DMS79 (cell line): Measurements from ENCODE around the gene CD300LD.
"Not testable (repeated sequence)": the region's sequence is repeated elsewhere in the genome, so short reads cannot be mapped to it uniquely, and the experiment has no call there.

Experiments
- DNase-seq: peaks from one replicate; lab custom pipeline; 2025; lab: John Stamatoyannopoulos, UW

The CD300LD gene

DNA sequence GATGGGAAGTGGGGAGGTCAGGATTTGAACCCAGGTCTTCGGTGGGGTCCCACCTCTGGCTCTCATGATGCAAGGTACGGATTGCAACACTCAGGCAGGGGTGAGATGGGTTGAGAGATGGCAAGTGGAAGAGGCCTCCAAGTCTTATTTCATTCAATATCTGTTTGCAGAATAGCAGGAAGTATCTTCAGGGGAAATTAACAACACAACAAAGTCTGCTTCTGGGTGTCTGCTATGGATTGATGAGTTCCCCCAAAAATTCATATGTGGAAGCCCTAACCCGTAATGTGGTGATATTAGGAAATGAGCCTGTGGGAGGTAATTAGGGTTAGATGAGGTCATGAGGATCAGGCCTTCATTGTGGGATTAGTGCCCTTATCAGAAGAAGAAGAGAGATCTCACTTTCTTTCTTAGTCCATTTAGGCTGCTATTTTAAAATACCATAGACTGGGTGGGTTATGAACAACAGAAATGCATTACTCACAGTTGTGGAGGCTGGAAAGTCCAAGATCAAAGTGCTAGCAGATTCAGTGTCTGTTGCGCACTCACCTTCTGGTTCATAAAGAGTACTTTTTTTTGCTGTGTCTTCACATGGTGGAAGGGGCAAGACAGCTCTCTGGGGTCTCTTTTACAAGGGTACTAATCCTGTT lies 20.3 kb downstream of the CD300LD start:
- no peak for DNase-seq

DNA sequence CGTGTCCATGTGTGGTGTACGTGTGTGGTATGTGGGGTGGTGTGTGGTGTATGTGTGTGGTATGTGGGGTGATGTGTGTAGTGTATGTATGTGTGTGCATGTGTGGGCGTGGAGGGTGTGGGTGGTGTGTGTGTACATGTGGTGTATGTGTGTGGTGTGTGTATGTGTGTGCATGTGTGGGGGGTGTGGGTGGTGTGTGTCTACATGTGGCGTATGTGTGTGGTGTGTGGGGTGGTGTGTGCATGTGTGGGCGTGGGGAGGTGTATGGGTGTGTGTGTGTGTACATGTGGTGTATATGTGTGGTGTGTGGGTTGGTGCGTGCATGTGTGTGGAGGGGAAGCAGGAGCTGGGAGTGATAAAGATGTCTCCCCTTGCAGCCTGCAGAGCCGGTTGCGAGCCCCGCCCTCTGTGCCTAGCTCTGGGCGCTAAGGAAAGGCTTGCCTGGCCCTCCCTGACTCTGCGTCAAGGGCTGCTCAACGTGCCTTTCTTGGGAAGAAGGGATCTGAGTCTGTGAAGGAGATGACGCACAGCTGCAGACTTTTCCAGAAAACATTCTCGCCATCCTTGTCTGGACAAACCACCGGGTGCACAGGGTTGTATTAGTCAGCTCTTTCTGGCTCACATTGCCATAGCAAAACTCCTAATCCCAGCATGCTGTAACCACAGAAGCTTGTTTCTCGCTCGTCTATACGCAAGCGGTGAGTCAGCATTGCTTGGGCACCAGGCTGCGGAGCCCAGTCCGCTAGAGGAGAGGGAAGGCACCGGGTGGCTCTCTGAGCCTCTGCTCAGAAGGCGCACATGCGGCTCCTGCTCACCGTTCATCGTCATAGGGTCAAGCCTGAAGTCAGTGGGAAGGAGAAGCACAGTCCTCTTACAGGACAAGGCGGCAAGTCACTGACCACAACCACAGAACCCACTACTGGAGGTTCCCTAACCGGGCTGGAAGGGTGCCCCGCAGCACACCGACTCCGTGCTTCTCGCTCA lies 22.8 kb downstream of the CD300LD start:
- DNase-seq, result no peak

DNA sequence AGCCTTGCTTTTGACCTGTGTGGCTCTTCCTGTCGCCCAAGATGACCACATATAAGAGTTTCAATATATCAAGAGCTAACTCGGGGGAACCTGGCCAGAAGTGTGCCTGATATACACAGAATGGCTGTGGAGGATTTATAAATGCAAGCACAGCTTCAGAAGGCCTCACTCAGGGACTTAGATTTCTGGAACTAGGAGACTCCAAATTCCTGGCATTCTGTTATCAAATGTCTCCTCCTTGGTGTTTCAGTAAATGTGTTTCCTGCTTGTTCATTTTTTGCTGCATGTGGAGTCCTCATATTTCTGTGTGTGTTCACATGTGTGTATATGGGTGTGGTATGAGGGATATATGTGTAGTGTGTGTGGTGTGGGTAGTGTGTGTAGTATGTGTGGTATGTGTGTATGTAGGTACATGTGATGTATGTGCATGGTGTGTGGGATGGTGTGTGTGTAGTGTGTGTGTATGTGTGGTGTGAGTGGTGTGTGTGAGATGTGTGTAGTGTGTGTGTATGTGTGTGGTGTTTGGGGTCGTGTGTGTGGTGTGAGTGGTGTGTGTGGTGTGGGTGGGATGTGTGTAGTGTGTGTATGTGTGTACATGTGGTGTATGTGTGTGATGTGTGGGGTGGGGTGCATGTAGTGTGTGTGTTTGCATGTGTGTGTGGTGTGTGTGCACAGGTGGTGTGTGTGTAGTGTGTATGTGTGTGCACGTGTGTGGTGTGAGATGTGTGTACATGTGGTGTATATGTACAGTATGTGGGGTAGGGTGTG lies 23.8 kb downstream of the CD300LD start:
- no peak for DNase-seq

DNA sequence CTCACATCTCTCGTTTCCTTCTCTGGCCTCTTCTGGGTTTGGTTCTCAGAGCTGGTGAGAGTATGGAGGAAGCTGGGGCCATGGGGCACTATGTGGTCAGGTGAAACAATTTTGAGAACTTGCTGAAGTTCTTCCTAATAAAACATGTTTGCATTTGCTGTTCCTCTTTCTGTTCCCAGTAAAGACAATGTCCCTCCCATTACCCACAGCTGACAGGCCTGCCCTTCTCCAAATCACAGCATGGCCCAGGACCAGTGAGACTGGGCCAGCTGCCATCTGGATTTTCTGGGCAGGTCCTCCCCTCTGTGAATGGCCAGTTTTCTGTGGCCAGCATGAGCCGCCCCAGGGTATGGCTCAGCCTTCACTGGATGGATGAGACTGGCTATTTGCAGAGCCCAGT lies 24.7 kb downstream of the CD300LD start, which contains the start of gene CD300H:
Gene CD300H (minus strand): TSS at position 113 of the 400 bp plus-strand sequence.
- no peak for DNase-seq

DNA sequence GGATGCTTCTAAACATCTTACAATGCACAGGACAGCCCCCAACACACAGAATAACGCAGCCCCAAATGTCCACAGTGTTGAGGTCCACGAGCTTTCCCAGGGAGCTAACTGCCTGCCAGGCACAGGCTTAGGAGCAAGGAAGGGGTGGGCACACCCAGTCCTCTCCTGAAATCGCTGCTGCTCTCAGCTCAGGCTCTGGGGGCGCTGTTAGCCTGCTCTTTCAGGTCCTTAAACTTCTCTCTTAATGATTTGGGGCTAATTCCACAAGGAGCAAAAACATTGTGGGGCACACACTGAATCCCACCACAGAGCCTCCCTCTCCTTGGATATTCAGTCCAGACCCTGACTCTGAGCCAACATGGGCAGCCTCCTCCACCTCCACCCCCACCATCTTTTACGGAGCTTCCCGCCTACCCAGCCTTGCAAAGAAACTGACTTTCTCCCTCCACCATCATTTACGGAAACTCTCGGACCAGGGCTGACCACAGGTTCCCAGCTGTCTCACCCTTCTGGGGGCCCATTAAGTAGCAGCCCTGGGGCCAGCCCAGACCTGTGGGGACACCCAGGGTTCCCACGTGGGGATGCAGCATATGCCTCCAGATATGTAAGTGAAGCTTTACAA lies 25.8 kb downstream of the CD300LD start:
- DNase-seq, result no peak

DNA sequence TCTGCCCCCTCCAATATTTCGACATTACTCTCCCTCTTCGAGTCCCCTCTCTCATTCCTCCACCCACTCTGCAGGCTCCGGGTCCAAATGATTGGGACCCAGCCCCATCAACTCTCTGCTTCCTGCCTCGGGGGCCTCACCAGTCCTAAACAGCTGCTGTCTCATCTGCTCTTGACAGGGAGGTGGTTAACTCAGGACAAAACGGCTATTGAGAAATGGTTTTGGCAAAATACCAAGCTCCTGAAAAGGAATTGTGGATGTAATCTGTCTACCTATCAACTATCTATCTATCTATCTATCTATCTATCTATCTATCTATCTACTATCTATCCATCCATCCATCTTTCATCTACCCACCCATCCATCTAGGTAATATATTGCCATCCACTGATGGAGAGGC lies 27.0 kb downstream of the CD300LD start:
- DNase-seq, result no peak

DNA sequence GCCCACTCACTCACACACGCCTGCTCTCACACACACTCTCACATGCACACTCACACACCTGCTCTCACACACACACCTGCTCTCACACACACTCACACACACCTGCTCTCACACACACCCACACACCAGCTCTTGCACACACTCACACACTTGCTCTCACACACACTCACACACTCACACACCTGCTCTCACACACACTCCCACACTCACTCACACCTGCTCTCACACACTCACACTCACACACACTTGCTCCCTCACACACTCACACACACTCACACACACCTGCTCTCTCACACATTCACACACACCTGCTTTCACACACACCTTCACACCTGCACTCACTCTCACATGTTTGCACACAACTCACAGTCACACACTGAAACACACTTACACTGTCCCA lies 28.7 kb downstream of the CD300LD start:
- DNase-seq, result no peak

DNA sequence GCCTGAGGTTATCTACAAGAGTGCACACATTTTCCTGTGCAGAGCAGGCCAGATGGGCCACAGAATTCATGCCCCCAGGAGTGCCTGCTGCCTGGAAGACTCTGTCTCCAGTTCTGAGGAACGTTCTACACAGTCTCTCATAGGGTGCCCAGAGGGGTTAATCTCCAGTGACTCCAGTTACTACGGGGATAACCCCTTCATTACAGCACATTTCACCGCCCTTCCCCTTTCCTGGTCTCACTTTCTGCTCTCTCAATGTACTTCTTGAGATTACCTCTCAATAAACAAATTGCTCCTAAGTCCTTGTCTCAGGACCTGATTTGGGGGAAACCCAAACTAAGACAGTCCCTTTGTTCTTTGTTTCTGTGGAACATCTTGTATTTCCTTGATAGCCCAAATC lies 30.5 kb downstream of the CD300LD start:
- no peak for DNase-seq

DNA sequence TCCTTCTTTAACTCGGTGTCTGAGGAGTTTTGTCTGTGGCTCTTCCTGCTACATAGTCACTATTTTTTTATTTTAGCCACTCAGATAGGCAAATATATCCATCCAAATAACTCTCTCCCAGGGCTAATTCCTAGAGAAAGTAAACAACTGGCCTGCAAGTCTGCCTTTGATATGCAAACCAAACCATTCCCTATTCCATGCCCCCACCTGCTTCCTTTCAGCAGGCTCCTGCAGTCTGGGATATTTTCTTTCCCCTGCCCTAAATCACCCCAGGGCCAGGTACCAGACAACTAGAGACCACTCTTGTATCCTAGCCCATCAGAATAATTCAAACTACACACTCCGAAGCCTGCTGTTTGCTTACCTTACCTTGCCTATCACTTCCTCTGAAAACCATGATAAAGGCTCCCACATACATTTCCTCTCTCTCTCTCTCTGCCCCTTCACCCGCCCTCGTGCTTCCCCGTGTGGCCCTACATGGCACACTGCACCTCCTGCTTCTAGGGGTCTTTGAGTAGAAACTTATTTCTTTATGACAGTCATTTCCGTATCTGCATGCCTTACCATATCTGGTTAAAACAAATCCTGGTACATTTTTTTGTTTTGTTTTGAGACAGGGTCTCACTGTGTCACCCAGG lies 33.1 kb downstream of the CD300LD start:
- no peak for DNase-seq

DNA sequence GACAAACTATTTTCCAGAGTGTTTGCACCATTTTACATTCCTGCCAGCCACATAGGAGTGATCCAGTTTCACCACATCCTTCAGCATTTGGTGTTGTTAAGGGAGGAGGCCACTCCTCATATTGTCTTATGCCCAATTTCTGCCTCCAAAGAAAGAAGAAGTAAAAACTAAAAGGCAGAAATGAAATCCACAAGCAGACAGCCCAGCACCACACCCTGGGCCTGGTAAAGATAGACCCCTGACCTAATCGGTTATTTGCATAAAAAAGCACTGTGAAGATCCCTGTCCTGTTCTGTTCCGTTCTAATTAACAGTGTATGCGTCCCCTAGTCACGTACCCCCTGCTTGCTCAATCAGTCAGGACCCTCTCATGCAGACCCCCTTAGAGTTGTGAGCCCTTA lies 33.7 kb downstream of the CD300LD start:
- not testable (repeated sequence) for DNase-seq

DNA sequence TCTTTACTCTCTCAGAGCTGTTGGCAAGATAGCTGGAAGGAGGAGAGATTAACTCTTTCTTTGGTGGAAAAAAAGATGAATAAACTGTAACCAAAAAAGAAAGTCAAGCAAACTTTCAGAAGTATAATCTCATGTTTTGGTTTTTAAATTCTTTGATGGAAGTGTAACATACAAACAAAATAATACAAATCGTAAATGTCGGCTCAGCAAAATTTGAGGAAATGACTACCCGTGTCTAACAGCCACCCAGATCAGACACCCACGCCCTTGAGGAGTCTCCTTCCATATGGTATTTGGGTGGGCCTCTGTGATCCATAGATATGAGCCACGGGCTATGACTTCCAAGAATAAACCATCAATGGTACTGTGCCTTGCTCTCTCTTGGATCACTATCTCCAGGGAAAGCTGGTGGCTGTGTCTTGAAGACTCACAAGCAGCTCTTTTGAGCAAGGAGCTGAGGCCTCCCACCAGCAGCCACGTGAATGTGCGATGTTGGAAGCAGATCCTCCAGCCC lies 36.6 kb downstream of the CD300LD start:
- DNase-seq, result no peak

DNA sequence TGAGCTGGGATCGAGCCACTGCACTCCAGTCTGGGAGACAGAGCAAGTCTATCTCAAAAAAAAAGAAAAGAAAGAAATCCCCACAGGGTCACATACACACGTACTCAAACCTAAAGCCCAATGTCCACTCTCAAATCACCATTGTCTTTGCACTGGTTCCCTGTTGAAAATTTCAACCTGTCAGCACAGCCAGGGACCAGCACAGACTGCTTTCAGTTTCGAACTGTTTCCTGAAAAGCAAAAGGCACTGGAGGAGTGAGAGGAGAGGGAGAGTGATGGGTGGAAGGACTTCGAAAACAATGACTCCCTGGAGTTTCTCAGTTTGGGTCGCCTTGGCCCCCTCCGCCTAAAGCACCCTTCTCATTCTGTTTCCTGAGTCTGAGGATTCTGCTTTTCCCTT lies 37.2 kb downstream of the CD300LD start:
- no peak for DNase-seq

DNA sequence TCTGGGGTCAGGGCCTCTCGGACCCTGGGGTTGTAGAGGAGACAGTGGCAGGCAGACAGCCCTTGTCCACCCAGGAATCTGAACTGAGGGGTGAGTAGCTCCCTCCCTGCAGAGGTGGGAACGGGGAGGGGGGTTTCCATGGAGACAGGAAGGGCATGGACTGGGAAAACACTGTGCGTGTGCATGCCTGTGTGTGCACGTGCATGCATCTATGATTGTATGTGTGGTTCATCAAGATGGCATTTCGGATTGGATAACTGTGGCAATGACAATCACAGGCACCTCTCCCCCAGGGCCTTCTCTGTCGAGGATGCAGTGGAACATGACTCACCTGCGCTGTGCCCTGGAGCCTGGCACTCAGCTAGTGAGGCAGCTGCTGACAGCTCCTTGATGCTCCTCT lies 40.0 kb downstream of the CD300LD start:
- DNase-seq, result no peak

DNA sequence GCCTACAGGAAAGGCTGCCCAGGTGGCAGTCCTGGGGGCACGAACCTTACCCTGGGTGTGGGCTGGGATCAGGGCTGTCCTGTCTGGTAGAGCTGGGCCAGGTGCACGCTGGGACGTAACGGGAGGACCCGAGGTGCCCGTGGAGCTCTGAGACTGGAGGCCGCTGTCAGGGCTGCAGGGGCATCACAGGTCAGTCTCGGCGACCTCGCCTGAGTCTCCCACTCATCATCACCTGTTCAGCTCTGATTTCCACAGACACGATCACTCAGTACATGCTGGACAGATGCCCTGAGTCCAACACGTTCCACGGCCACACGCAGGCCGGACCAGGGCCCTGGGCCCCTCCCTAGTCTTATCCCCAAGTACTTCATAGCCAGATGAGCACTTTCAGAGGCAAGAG lies 41.5 kb downstream of the CD300LD start:
- DNase-seq, result no peak

DNA sequence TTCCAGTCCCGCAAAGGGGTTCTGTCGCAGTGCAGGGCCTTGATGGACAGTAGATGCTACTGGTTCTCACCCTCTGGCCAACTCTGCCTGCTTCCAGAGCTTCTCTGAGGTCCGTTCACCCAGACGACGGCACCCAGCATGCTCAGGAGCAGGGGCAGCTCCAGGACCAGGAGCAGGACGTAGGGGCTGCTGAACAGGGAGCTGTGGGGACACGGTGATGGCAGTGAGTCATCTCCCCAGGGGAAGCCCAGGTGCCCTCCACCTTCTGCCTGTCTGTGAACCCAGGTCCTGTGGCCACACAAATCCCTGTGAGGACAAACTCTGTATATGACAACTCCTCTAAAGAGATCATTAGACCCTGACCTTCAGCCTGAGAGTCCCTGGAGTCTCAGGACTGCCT lies 42.7 kb downstream of the CD300LD start:
- no peak for DNase-seq

DNA sequence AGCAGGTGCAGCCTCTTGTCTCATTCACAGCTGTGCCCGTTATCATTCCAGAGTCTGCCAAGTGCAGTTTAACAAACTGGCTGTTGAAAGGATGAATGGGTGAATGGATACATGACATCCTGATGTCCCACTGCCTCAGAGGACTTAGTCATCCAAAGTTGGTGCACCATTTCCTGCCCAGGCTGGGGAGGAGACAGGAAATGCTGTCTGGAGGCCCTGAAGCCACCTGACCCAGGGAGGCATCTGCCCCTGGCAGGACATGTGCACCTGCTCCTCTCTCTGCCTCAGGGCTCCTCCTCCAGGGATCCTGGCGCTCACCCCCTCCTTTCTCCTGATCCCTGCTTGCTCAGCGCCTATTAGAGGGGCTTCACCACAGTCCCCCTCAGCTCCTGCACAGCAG lies 44.3 kb downstream of the CD300LD start:
- no peak for DNase-seq

DNA sequence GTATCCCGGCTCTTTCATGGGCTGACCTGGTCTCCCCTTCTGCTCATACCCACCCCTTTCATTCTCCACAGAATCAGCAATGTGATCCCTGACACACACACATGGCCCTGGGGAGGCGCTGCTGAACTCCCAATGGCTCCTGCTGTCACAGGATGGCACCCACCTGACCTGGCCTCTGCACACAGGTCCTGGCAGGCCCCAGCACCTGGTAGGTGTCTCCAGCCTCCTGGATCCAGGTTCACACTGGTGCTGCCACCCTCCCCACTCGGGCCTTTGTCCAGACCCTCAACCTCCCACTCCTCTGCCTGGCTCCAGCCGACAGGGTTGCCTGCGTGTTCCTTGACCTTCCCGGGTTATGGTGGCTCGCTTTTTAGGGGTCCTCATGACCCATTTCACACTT lies 44.8 kb downstream of the CD300LD start:
- DNase-seq, result no peak

DNA sequence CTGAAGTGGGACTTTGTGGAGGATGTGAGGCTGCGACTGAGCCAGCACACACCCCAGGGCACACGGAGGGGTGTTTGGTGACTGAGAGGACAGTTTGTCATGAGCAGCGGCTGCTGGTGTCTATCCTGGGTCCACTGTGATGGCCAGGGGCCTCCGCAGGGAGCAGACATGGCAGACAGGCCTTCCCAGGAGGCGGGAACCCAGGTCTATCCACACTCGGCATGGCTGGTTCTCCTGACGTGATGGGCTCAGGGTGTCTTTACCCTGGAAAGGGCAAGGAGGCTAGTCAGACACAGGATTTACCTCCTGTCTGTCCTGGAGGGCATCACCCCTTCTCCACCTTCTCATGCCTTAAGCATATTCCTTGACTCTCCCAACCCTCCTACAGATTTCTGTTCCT lies 45.5 kb downstream of the CD300LD start:
- no peak for DNase-seq

DNA sequence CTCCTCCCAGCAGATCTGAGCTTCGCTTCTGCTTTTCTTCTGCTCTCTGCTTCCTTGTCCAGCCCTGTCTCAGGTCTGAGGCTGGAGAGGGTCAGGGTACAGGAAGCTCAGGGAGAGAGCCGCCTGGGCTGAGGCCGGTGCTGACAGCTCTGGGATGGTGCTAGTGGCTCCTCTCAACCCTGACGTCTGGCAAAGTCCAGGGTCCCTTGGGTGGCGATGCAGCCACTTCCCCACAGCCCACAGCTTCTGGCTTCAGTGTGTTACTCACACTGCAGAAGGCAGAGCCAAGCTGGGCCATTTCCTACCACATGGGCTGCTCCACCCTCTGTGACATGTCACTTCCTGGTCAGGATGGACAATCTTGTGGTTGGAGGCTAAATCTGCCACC lies 46.2 kb downstream of the CD300LD start, which contains the start of gene CD300C:
Gene CD300C (minus strand): TSS at position 273 of the 388 bp plus-strand sequence. CDS start 333 bp downstream, outside the sequence.
- no peak for DNase-seq

DNA sequence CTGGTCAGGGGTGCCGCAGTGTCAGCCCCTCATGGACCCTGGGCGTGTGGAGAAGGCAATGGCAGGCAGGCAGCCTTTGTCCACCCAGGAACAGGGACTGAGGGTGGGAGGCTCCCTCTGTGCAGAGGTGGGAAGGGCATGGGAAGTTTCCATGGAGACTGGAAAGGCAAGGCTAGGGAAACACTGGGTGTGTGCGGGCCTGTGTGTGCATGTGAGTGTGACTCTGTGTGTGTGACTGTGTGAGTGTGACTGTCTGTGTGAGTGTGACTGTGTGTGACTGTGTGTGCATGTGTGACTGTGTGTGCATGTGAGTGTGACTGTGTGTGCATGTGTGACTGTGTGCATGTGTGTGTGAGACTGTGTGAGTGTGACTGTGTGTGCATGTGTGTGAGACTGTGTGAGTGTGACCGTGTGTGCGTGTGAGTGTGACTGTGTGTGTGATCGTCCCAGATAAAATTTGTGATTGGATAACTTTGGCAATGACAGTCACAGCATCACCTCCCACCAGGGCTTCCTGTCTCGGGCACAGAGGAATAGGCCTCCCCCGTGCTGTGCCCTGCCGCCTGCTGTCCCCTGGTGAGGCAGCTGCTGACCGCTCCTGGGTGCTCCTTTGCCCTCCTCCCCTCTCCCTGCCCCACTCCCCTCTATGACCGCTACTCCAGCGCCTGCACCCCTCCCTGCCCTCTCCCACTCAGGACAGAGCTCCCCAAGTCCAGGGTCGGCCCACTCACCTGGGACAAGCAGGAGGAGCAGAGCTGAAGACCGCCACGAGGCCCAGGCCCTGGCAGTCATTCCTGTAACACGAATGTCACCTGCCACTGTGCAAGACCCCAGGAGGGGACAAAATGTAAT lies 46.9 kb downstream of the CD300LD start:
- DNase-seq, result no peak
